HFF-Myc (cell line): ENCODE results near the gene DNER.

Experiments
- DNase-seq: peaks from one replicate; pipeline ENCODE4 v3.0.0-alpha.2; 2011; ENCODE audit warnings: low read depth; ENCODE audit errors: extremely low read depth
- H3K4me3 ChIP-seq: replicated peaks from 2 replicates; pipeline ENCODE4 v1.5.1; 2011; ENCODE audit warnings: low read depth, mild to moderate bottlenecking, control low read depth, low read length
- CTCF ChIP-seq: IDR thresholded peaks from 2 replicates; pipeline ENCODE4 v1.5.1; 2012; ENCODE audit warnings: mild to moderate bottlenecking, low read depth, low read length, control low read depth; ENCODE audit errors: missing control alignments

DNER gene

GRCh38 chr2:229335330-229335729 is 379.0 kb downstream of the DNER start:
- TF ChIP-seq CTCF, result no peak
- H3K4me3 ChIP-seq, result no peak overlapping the region
- no peak for DNase-seq

GRCh38 chr2:229330952-229331351 is 383.4 kb downstream of the DNER start:
- no peak for TF ChIP-seq CTCF
- no peak for DNase-seq
- no peak overlapping the region for H3K4me3 ChIP-seq

- TF ChIP-seq CTCF, result no peak
- DNase-seq, result no peak
- no peak overlapping the region for H3K4me3 ChIP-seq
Observed at GRCh38 chr2:229319558-229319957, 394.8 kb downstream of the DNER start.

GRCh38 chr2:229314117-229314516 is 400.2 kb downstream of the DNER start:
- no peak for DNase-seq
- TF ChIP-seq CTCF, result no peak

GRCh38 chr2:229313591-229313990 is 400.8 kb downstream of the DNER start:
- H3K4me3 ChIP-seq, result no peak overlapping the region
- no peak for TF ChIP-seq CTCF
- DNase-seq, result peak; percentile 50

More at GRCh38 chr2:229314117-229314516, 400.2 kb downstream of the DNER start:
- H3K4me3 ChIP-seq, result no peak overlapping the region
